GM18861 (cell line): ENCODE measurements around the gene GNG3.

Experiments used
- ATAC-seq: cut with Tn5 transposase; IDR thresholded peaks from one replicate; pipeline ENCODE4 v1.9.1; 2021; ENCODE audit not compliant: unreplicated experiment

GNG3 gene

GRCh38 chr11:62755086-62755615, 47.7 kb downstream of the GNG3 start:
- ATAC-seq: no peak

DNA sequence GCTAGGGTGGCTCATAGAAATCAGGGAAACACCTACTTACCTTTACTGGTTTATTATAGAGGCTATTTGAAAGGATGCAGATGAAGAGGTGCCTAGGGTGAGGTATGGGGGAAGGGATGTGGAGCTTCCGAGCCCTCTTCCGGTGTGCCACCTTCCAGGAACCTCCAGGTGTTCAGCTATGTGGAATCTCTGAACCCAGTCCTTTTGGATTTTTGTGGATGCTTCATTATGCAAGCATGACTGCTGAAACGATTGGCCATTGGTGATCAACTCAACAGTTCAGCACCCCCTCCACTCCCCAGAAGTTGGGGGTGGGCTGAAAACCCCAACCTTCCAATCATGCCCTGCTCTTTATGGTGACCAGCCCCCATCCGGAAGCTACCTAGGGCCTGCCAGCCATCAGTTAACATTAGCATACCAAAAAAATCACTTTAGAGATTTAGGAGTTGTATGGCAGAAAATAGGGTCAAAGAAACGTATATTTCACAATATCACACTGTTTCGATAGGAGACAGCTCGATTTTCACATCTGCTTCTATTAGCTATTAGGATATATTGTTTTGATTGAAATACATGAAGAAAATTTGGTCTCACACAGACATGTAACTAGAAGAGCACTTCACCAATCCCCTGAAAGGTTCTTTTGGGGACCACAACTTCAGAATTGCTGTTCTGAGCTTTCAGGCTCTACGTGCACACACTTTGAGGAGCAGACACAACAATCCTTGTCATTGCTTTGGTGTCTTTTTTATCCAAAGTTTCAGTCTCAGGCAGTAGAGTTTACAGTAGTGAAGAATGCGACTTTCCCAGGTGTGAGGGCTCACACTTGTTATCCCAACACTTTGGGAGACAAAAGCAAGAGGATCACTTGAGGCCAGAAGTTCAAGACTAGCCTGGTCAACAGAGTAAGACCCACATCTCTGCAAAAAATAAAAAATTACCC, 50.6 kb downstream of the GNG3 start:
- no peak for ATAC-seq
